ENCODE data around the gene CYTL1. TPM values are rescaled to one million over a fixed set of nuclear protein-coding genes. Genes with fewer than 3 reads are reported as not detected.

CYTL1 gene
- total and polyA plus RNA-seq, 2 donors (not counting 3 experiments of a cell fraction or from before 2014, with no cell fraction given), result 4.0 to 36.8 TPM

DNA sequence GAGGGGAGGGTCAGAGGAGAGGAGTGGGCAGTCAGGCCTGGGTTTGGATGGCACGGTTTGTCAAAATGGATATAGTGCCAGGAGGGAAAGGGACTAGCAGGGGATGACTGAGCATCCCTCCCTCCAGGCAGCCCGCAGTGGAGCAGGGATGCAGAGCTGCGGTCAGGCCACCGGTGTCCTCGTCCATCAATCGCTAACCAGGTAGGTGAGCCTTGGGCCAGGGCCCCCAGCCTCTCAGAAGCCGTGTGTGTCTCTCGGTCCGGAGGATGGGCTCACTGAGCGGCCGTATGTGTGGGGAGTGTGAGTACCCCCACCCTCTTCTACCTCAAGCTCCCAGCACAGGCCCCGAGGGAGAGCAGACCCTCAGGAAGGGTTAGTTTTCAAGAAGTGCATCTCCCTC, 538 bp upstream of the CYTL1 start:
- TF ChIP-seq, protein P1, sequence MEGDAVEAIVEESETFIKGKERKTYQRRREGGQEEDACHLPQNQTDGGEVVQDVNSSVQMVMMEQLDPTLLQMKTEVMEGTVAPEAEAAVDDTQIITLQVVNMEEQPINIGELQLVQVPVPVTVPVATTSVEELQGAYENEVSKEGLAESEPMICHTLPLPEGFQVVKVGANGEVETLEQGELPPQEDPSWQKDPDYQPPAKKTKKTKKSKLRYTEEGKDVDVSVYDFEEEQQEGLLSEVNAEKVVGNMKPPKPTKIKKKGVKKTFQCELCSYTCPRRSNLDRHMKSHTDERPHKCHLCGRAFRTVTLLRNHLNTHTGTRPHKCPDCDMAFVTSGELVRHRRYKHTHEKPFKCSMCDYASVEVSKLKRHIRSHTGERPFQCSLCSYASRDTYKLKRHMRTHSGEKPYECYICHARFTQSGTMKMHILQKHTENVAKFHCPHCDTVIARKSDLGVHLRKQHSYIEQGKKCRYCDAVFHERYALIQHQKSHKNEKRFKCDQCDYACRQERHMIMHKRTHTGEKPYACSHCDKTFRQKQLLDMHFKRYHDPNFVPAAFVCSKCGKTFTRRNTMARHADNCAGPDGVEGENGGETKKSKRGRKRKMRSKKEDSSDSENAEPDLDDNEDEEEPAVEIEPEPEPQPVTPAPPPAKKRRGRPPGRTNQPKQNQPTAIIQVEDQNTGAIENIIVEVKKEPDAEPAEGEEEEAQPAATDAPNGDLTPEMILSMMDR (IDR thresholded peaks at IDR 0.05; ENCODE audit: extremely low read depth in 1 of 2, insufficient read depth in 1 of 2, low read depth in 1 of 2, low read length in 2 of 2), result no peak
- no peak for TF ChIP-seq POLR2A (IDR thresholded peaks at IDR 0.05; ENCODE audit: low read depth, low read length)
- no peak for TF ChIP-seq POLR2AphosphoS5 (IDR thresholded peaks at IDR 0.05; ENCODE audit: insufficient read depth, low read depth, low read length)
- no peak for TF ChIP-seq FOS (IDR thresholded peaks at IDR 0.05; ENCODE audit: borderline replicate concordance, insufficient read depth, low read length)
- no peak for TF ChIP-seq MYC (IDR thresholded peaks at IDR 0.05; ENCODE audit: low read depth, low read length)
- TF ChIP-seq EZH2 (IDR thresholded peaks at IDR 0.05; ENCODE audit: borderline replicate concordance, low read depth, low read length, severe bottlenecking), result no peak
- TF ChIP-seq JUN (IDR thresholded peaks at IDR 0.05; ENCODE audit: borderline replicate concordance, insufficient read depth, insufficient read length, low read depth), result no peak
- no peak for TF ChIP-seq GATA2 (IDR thresholded peaks at IDR 0.05; ENCODE audit: insufficient read depth, insufficient read length, low read depth, low read length)
- TF ChIP-seq, protein P2, sequence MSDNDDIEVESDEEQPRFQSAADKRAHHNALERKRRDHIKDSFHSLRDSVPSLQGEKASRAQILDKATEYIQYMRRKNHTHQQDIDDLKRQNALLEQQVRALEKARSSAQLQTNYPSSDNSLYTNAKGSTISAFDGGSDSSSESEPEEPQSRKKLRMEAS (IDR thresholded peaks at IDR 0.05; ENCODE audit: insufficient read depth, insufficient read length), result no peak
- Histone ChIP-seq H3K4me2 (ENCODE audit: insufficient read depth, low read length) (no peak overlapping the region), H3K4me1 (ENCODE audit: control insufficient read depth, extremely low read depth, insufficient read depth, low read length) (no peaks in the 10 kb centered on the region), H3K9me3 (replicated peaks; ENCODE audit: control insufficient read depth, insufficient read depth, low read length) (no peaks in the 10 kb centered on the region), H3K27ac (ENCODE audit: insufficient read depth, low read depth, low read length) (no peak overlapping the region), H4K20me1 (replicated peaks; ENCODE audit: control insufficient read depth, extremely low read depth, insufficient read depth, low read length) (no peaks in the 10 kb centered on the region), H3K4me3 (replicated peaks in 1 of 3; ENCODE audit: insufficient read depth in 1 of 3, low read depth in 1 of 3, low read length in 3 of 3) (no peak overlapping the region), H2AFZ (ENCODE audit: low read depth, low read length) (no peak overlapping the region), H3K27me3 (ENCODE audit: control insufficient read depth in 2 of 2, insufficient read depth in 2 of 2, low read length in 2 of 2) (peaks cover 6 to 20% of the 10 kb centered on the region in 2 experiments), H3K9me1 (replicated peaks; ENCODE audit: control insufficient read depth, extremely low read depth, insufficient read depth, low read length) (no peaks in the 10 kb centered on the region), H3K79me2 (ENCODE audit: control insufficient read depth, insufficient read depth, low read length) (no peaks in the 10 kb centered on the region), H3K36me3 (ENCODE audit: control insufficient read depth in 2 of 2, extremely low read depth in 1 of 2, insufficient read depth in 2 of 2, low read length in 2 of 2) (no peaks in the 10 kb centered on the region), H3K9ac (replicated peaks; ENCODE audit: extremely low read depth, insufficient read depth, low read length) (no peak overlapping the region)
- no peak for FAIRE-seq
- no TSS peak for BruUV-seq (replicated peaks)
- intact Hi-C loops (cut with micrococcal nuclease) (no loop called here), dilution Hi-C loops (cut with MboI; ENCODE audit: extremely low pct_ligation_motif_present, low sequenced_read_pairs) (no loop called here)
- POLR2A ChIA-PET, result no interaction called here
- CTCF ChIA-PET, result interaction anchor here (1.1 to 2.4 kb wide), 3 partner anchors 11 to 30 kb away, joined by 3 to 20 read pairs (median 6); partner anchors contain the start of gene STK32B
- DNase-seq (ENCODE audit: low read depth, low spot score), result no peak
